Trophoblast cell (in vitro differentiated cells and primary cell): ENCODE results near the gene ADSS1.

Experiments
- DNase-seq, 2 donors: peaks; one replicate each; pipeline ENCODE4 v3.0.0-alpha.2; 2016
- H2AFZ ChIP-seq: 2 replicates; pipeline ENCODE4 v1.6.1; 2013; ENCODE audit warnings: low read length, moderate library complexity, mild to moderate bottlenecking; ENCODE audit not compliant: insufficient read depth, poor library complexity
- H2AK5ac ChIP-seq: 2 replicates; pipeline ENCODE4 v1.6.1; 2013; ENCODE audit warnings: mild to moderate bottlenecking, low read length
- H2BK120ac ChIP-seq: 2 replicates; pipeline ENCODE4 v1.6.1; 2013; ENCODE audit warnings: low read length, mild to moderate bottlenecking, moderate library complexity; ENCODE audit not compliant: insufficient read depth, poor library complexity
- H2BK12ac ChIP-seq: 2 replicates; pipeline ENCODE4 v1.6.1; 2013; ENCODE audit warnings: mild to moderate bottlenecking, low read length, moderate library complexity
- H2BK5ac ChIP-seq: 2 replicates; pipeline ENCODE4 v1.6.1; 2013; ENCODE audit warnings: low read length, low read depth, moderate library complexity, mild to moderate bottlenecking; ENCODE audit not compliant: poor library complexity
- H3K14ac ChIP-seq: 2 replicates; pipeline ENCODE4 v1.6.1; 2013; ENCODE audit warnings: mild to moderate bottlenecking, low read length
- H3K18ac ChIP-seq: 2 replicates; pipeline ENCODE4 v1.6.1; 2013; ENCODE audit warnings: mild to moderate bottlenecking, low read length
- H3K23ac ChIP-seq: 2 replicates; pipeline ENCODE4 v1.6.1; 2013; ENCODE audit warnings: low read length
- H3K27ac ChIP-seq: 2 replicates; pipeline ENCODE4 v1.5.1; 2013; ENCODE audit warnings: low read depth, mild to moderate bottlenecking, inconsistent platforms, low read length, moderate library complexity
- H3K27me3 ChIP-seq: 2 replicates; pipeline ENCODE4 v1.6.1; 2013; ENCODE audit warnings: inconsistent platforms, mild to moderate bottlenecking, low read length, moderate library complexity; ENCODE audit not compliant: insufficient read depth
- H3K36me3 ChIP-seq, 2 experiments: 1 replicate in 1 of 2; 2 replicates in 1 of 2; pipeline ENCODE4 v1.6.1; 2013; ENCODE audit warnings: low read length in 2 of 2, mild to moderate bottlenecking in 2 of 2, moderate library complexity in 1 of 2; ENCODE audit not compliant: insufficient read depth in 2 of 2, control insufficient read depth in 1 of 2
- H3K4ac ChIP-seq: 2 replicates; pipeline ENCODE4 v1.6.1; 2013; ENCODE audit warnings: low read depth, mild to moderate bottlenecking, low read length, moderate library complexity
- H3K4me1 ChIP-seq, 2 experiments: 1 replicate in 1 of 2; 2 replicates in 1 of 2; pipeline ENCODE4 v1.6.1; 2013; ENCODE audit warnings: low read length in 2 of 2, mild to moderate bottlenecking in 2 of 2, moderate library complexity in 1 of 2; ENCODE audit not compliant: insufficient read depth in 2 of 2, control insufficient read depth in 1 of 2
- H3K4me2 ChIP-seq: 2 replicates; pipeline ENCODE4 v1.6.1; 2013; ENCODE audit warnings: inconsistent platforms, mild to moderate bottlenecking, low read length, moderate library complexity
- H3K4me3 ChIP-seq: 2 replicates; pipeline ENCODE4 v1.5.1; 2013; ENCODE audit warnings: mild to moderate bottlenecking, low read depth, low read length, inconsistent platforms
- H3K79me1 ChIP-seq: one replicate; pipeline ENCODE4 v1.6.1; 2013; ENCODE audit warnings: low read length
- H3K79me2 ChIP-seq: 2 replicates; pipeline ENCODE4 v1.6.1; 2013; ENCODE audit warnings: low read length, mild to moderate bottlenecking; ENCODE audit not compliant: control insufficient read depth, insufficient read depth, poor library complexity
- H3K9ac ChIP-seq: 2 replicates; pipeline ENCODE4 v1.6.1; 2013; ENCODE audit warnings: mild to moderate bottlenecking, low read length
- H3K9me3 ChIP-seq: 2 replicates; pipeline ENCODE4 v1.6.1; 2013; ENCODE audit warnings: low read depth, mild to moderate bottlenecking, control low read depth, inconsistent platforms, low read length; ENCODE audit not compliant: insufficient read depth
- H4K12ac ChIP-seq: 2 replicates; pipeline ENCODE4 v1.6.1; 2013; ENCODE audit warnings: low read depth, mild to moderate bottlenecking, low read length, moderate library complexity
- H4K8ac ChIP-seq: 2 replicates; pipeline ENCODE4 v1.6.1; 2013; ENCODE audit warnings: low read depth, mild to moderate bottlenecking, low read length, moderate library complexity
- H4K91ac ChIP-seq: one replicate; pipeline ENCODE4 v1.6.1; 2013; ENCODE audit warnings: low read depth, mild to moderate bottlenecking, low read length, moderate library complexity
- WGBS: extraction: QIAGEN DNeasy Blood & Tissue Kit; methylation state at CpG from one replicate; pipeline ENCODE4 v1.1.7; 2013; ENCODE audit warnings: missing lambda C conversion rate; ENCODE audit not compliant: insufficient read length, insufficient coverage; ENCODE audit errors: extremely low coverage; 5-methylcytosine and 5-hydroxymethylcytosine counted together

Gene ADSS1

DNA sequence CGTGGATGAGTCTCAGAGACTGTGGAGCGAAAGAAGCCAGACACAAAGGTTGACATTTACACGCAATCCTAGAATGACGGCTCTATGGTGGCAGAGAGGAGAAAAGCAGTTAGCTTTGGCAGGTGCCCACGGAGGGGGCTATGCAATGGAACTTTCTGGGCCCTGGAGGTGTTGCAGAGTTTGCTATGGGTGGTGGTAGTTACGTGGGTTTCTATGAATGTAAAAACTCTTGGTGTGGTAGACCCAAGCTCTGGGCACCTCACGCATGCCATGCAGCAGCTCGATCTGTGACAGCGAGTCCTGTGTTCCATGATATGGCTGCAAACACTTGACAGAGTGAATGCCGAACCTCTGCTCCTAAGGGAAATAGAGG, 39.6 kb upstream of the ADSS1 start:
- H3K4me1 ChIP-seq, result peaks cover 59 to 63% of the 10 kb centered on the region in 2 experiments
- H3K79me2 ChIP-seq, result peaks cover 19% of the 10 kb centered on the region
- no peak overlapping the region for H3K9ac ChIP-seq
- no peak overlapping the region for H3K27ac ChIP-seq
- H3K4ac ChIP-seq, result no peak overlapping the region
- H2AK5ac ChIP-seq, result peak overlapping the region; percentile 98
- H2BK5ac ChIP-seq, result peak overlapping the region; percentile 48
- peaks cover 63% of the 10 kb centered on the region for H3K79me1 ChIP-seq
- no peak for DNase-seq
- no peak overlapping the region for H3K18ac ChIP-seq
- no peak overlapping the region for H3K4me2 ChIP-seq
- H3K14ac ChIP-seq, result no peak overlapping the region
- peak overlapping the region; percentile 68 for H4K91ac ChIP-seq
- peak overlapping the region; percentile 97 for H2BK12ac ChIP-seq
- H4K8ac ChIP-seq, result no peak overlapping the region
- no peak overlapping the region for H2AFZ ChIP-seq
- H2BK120ac ChIP-seq, result peak overlapping the region; percentile 90
- H3K4me3 ChIP-seq, result no peak overlapping the region
- H4K12ac ChIP-seq, result no peak overlapping the region
- WGBS, result no CpG with 5 or more reads among the region's 10 CpGs
- H3K9me3 ChIP-seq, result no peaks in the 10 kb centered on the region
- no peaks in the 10 kb centered on the region for H3K27me3 ChIP-seq
- H3K23ac ChIP-seq, result no peak overlapping the region
- H3K36me3 ChIP-seq, result no peaks in the 10 kb centered on the region

DNA sequence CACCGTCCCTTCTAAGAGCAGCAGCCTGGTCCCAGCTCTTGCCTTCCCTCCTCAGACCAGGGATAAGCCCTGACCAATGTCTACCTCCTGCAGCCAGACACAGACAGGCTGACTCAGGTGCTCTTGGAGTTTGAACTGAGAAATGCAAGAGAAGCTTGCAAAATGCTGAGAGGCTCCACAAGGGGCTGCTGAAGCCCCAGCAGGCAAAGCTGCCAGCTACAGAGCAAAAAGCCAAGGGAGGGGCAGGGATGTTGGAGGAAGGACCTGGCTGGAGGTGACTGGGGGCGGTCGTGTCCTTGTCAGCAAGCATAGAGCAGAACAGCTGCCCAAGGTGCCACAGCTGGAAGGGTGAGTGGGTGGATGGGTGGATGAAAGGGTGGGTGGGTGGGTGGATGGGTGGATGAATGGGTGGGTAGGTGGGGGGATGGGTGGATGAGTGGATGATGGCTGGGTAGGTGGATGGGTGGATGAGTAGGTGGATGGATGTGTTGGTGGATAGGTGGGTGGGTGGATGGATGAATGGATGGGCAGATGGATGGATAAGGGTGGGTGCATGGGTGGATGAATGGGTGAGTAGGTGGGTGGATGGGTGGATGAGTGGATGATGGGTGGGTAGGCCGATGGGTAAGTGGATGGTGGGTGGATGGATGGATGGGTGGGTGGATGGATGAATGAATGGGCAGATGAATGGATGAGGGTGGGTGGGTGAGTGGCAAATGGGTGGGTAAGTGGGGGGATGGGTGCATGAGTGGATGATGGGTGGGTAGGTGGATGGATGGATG, 38.6 kb upstream of the ADSS1 start:
- no peak overlapping the region for H4K91ac ChIP-seq
- no peaks in the 10 kb centered on the region for H3K27me3 ChIP-seq
- H2BK12ac ChIP-seq, result no peak overlapping the region
- peak overlapping the region; percentile 12 for H2BK120ac ChIP-seq
- peaks cover 64% of the 10 kb centered on the region for H3K79me1 ChIP-seq
- H4K8ac ChIP-seq, result no peak overlapping the region
- H3K18ac ChIP-seq, result no peak overlapping the region
- H4K12ac ChIP-seq, result no peak overlapping the region
- H3K4ac ChIP-seq, result no peak overlapping the region
- no peak overlapping the region for H3K4me2 ChIP-seq
- H3K23ac ChIP-seq, result no peak overlapping the region
- H2AFZ ChIP-seq, result no peak overlapping the region
- H3K36me3 ChIP-seq, result no peaks in the 10 kb centered on the region
- no peak overlapping the region for H3K9ac ChIP-seq
- H3K4me3 ChIP-seq, result no peak overlapping the region
- no peaks in the 10 kb centered on the region for H3K9me3 ChIP-seq
- H2AK5ac ChIP-seq, result no peak overlapping the region
- peaks cover 52 to 63% of the 10 kb centered on the region in 2 experiments for H3K4me1 ChIP-seq
- no peak overlapping the region for H3K14ac ChIP-seq
- H3K27ac ChIP-seq, result peak overlapping the region; percentile 7
- H2BK5ac ChIP-seq, result no peak overlapping the region
- no CpG with 5 or more reads among the region's 4 CpGs for WGBS
- peaks cover 27% of the 10 kb centered on the region for H3K79me2 ChIP-seq
- peak; percentile 31 to 44 for DNase-seq

DNA sequence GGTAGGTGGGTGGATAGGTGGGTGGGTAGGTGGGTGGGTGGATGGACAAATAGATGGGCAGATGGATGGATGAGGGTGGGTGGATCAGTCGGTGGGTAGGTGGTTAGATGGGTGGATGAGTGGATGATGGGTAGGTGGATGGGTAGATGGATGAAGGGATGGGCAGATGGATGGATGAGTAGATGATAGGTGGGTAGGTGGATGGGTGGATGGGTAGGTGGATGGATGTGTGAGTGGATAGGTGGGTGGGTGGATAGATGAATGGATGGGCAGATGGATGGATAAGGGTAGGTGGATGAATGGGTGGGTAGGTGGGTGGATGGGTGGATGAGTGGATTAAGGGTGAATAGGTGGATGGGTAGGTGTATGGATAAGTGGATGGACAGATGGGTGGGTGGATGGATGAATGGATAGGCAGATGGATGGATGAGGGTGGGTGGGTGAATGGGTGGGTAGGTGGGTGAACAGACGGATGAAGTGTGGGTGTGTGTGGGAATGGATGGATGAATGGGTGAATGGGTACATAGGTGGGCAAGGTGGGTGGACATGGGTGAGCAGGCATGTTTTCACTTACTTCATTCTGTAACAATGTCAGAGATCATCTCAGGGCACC, 37.9 kb upstream of the ADSS1 start:
- Histone ChIP-seq H2BK12ac (no peak overlapping the region), H4K91ac (no peak overlapping the region), H3K9ac (no peak overlapping the region), H3K27ac (no peak overlapping the region), H3K36me3 (peaks cover 0 to 1% of the 10 kb centered on the region in 2 experiments), H4K8ac (no peak overlapping the region), H3K4ac (no peak overlapping the region), H3K79me2 (peaks cover 31% of the 10 kb centered on the region), H2BK120ac (no peak overlapping the region), H2BK5ac (no peak overlapping the region), H3K4me3 (no peak overlapping the region), H3K18ac (no peak overlapping the region), H2AK5ac (no peak overlapping the region), H3K4me1 (peaks cover 52 to 63% of the 10 kb centered on the region in 2 experiments), H2AFZ (no peak overlapping the region), H3K4me2 (no peak overlapping the region), H3K14ac (no peak overlapping the region), H3K23ac (no peak overlapping the region), H3K27me3 (no peaks in the 10 kb centered on the region), H3K9me3 (no peaks in the 10 kb centered on the region), H3K79me1 (peaks cover 57% of the 10 kb centered on the region), H4K12ac (no peak overlapping the region)
- 100% methylated on average over 1 of the region's 2 CpGs for WGBS
- DNase-seq, result no peak

DNA sequence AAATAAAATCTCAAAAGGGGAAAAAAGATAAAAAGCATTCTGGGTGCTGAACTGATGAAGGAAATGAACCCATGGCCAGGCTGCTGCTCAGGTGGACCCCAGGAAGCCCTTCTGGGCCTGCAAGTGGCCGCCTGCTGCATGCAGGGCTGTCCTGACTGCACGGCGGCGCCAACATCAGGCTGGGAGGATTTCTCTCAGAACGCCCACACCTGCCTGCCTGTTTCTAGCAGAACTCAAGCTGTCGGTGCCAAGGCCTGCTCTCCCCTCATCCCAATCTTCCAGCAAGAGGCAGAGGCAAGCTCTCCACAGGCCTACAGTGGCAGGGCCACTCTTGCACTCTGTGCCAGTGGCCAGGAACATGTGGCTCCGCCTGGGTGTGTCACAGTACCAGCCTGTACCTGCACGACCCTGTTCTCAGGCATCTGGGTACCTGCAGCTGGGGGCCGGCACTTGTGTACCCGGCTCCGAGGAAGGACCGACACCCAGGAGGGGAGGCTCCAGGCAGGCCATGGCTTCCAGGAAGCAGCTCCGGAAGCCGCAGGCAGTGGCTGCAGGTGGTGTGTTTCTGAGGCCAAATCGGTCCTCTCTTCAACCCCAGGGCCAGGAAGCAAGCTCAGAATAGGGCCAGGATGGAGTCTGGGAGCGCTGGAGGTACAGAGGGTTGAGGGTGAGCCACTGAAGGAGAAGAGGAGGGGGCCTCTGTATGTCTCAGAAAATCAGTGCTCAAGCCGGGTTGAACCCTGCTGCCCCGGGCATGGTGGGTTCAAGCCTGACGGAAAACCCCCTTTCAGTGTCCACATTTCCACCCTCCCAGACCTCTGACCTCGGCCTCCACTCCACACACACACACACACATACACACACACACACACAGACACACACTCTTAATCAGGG, 37.2 kb upstream of the ADSS1 start:
- Histone ChIP-seq H4K8ac (peak overlapping the region; percentile 3), H3K9me3 (no peaks in the 10 kb centered on the region), H2BK5ac (peak overlapping the region; percentile 51), H4K12ac (no peak overlapping the region), H3K4me1 (peaks cover 49 to 64% of the 10 kb centered on the region in 2 experiments), H2AK5ac (peak overlapping the region; percentile 87), H3K4me3 (no peak overlapping the region), H3K79me1 (peaks cover 54% of the 10 kb centered on the region), H3K9ac (no peak overlapping the region), H3K4me2 (no peak overlapping the region), H2AFZ (no peak overlapping the region), H3K79me2 (peaks cover 35% of the 10 kb centered on the region), H2BK120ac (peak overlapping the region; percentile 43), H3K4ac (no peak overlapping the region), H3K27ac (peak overlapping the region; percentile 92), H4K91ac (peak overlapping the region; percentile 70), H2BK12ac (peak overlapping the region; percentile 19), H3K14ac (peak overlapping the region; percentile 37), H3K23ac (no peak overlapping the region), H3K18ac (peak overlapping the region; percentile 34), H3K27me3 (no peaks in the 10 kb centered on the region), H3K36me3 (peaks cover 0 to 9% of the 10 kb centered on the region in 2 experiments)
- peak; percentile 83 to 85 for DNase-seq
- WGBS, result no CpG with 5 or more reads among the region's 20 CpGs
